ENCODE results near the gene CEACAM18. TPM values are rescaled to one million over a fixed set of nuclear protein-coding genes. Genes with fewer than 3 reads are reported as not detected.

Gene CEACAM18
- total and polyA plus RNA-seq, 2 donors (not counting 1 experiment from before 2014, with no cell fraction given): not detected

DNA sequence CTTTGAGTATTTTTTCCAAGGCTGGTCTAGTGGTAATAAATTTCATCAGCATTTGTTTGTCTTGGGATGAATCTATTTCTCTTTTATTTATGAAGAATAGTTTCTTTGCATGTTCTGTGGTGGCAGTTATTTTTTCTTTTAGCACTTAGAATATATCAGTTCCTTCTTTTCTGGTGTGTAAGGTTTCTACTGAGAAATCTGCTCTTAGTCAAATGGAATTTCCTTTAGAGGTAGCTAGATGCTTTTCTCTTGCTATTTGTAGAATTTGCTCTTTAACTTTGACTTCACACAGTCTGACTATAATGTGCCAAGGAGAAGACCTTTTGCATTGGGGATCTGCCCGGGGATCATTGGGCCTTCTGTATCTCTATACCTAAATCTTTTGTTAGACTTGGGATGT lies 57.2 kb downstream of the CEACAM18 start:
- Histone ChIP-seq H3K36me3 (replicated peaks in 1 of 2; ENCODE audit: control extremely low read depth in 1 of 2, control insufficient read depth in 1 of 2, extremely low read depth in 1 of 2, insufficient read depth in 2 of 2, low read length in 1 of 2) (no peaks in the 10 kb centered on the region), H3K4me2 (replicated peaks; ENCODE audit: low read depth, low read length, poor library complexity, severe bottlenecking) (peak overlapping the region; percentile 4), H3K9me3 (ENCODE audit: control extremely low read depth in 1 of 3, control insufficient read depth in 2 of 3, insufficient read depth in 1 of 3, low read length in 2 of 3) (peaks cover 0 to 4% (median 0%) of the 10 kb centered on the region in 3 donors), H3K27me3 (replicated peaks in 1 of 4; ENCODE audit: control extremely low read depth in 1 of 4, control insufficient read depth in 3 of 4, insufficient read depth in 4 of 4, low read length in 3 of 4) (no peaks in the 10 kb centered on the region), H4K20me1 (ENCODE audit: control insufficient read depth, insufficient read depth, low read length, poor library complexity, severe bottlenecking) (no peaks in the 10 kb centered on the region), H3K4me3 (ENCODE audit: control extremely low read depth in 1 of 5, extremely low read depth in 1 of 5, insufficient read depth in 1 of 5, low read depth in 2 of 5, low read length in 4 of 5) (peak overlapping the region in 1 of 5 experiments; percentile 0), H3K27ac (ENCODE audit: low read length in 2 of 2) (no peak overlapping the region), H3K4me1 (ENCODE audit: control insufficient read depth in 2 of 2, insufficient read depth in 2 of 2, low read length in 2 of 2) (peaks cover 19 to 25% of the 10 kb centered on the region in 2 donors), H3K79me2 (ENCODE audit: control insufficient read depth, insufficient read depth, low read length) (peaks cover 5% of the 10 kb centered on the region), H3K9ac (ENCODE audit: low read length) (no peak overlapping the region), H2AFZ (ENCODE audit: insufficient read depth, low read depth, low read length, poor library complexity, severe bottlenecking) (no peak overlapping the region)
- Mint-ChIP-seq H3K4me3 (peak overlapping the region; percentile 23), H3K27ac (peak overlapping the region; percentile 84), H3K9me3 (ENCODE audit: insufficient read depth) (no peaks in the 10 kb centered on the region), H3K4me1 (peaks cover 48% of the 10 kb centered on the region), H3K27me3 (peaks cover 4% of the 10 kb centered on the region)
- no peak for TF ChIP-seq CTCF (IDR thresholded peaks at IDR 0.05)
- TF ChIP-seq EZH2 (IDR thresholded peaks at IDR 0.05; ENCODE audit: borderline replicate concordance, insufficient read depth, low read depth, low read length, poor library complexity, severe bottlenecking): no peak
- intact Hi-C loops (cut with micrococcal nuclease): loop anchor here (1.0 kb wide), 1 partner anchor 11 kb away; no protein-coding TSS in a partner anchor
- POLR2A ChIA-PET: no interaction called here
- CTCF ChIA-PET: interaction anchor here (1.0 to 1.8 kb wide), 4 partner anchors 21 to 121 kb away, joined by 3 to 5 read pairs (median 4); no protein-coding TSS in a partner anchor
- ATAC-seq (ENCODE audit: low read depth) (no peak), DNase-seq (no peak)
- no CpG with 5 or more reads among the region's 1 CpG for WGBS (ENCODE audit: insufficient coverage)

GRCh38 chr19:51539821-51540366 lies 61.6 kb downstream of the CEACAM18 start:
- H3K9ac ChIP-seq (ENCODE audit: low read length): no peak overlapping the region
- POLR2A ChIA-PET: no interaction called here
- H2AFZ ChIP-seq (ENCODE audit: insufficient read depth, low read depth, low read length, poor library complexity, severe bottlenecking): no peak overlapping the region
- CTCF ChIA-PET: interaction anchor here (0.8 to 1.0 kb wide), 3 partner anchors 8 to 117 kb away, joined by 3 to 4 read pairs (median 3); no protein-coding TSS in a partner anchor
- no peak overlapping the region for H3K27ac ChIP-seq (ENCODE audit: low read length in 2 of 2)
- DNase-seq (no peak), ATAC-seq (ENCODE audit: low read depth) (no peak)
- no peaks in the 10 kb centered on the region for H4K20me1 ChIP-seq (ENCODE audit: control insufficient read depth, insufficient read depth, low read length, poor library complexity, severe bottlenecking)
- H3K9me3 ChIP-seq (ENCODE audit: control extremely low read depth in 1 of 3, control insufficient read depth in 2 of 3, insufficient read depth in 1 of 3, low read length in 2 of 3): peaks cover 0 to 4% (median 0%) of the 10 kb centered on the region in 3 donors
- no peaks in the 10 kb centered on the region for H3K36me3 ChIP-seq (replicated peaks in 1 of 2; ENCODE audit: control extremely low read depth in 1 of 2, control insufficient read depth in 1 of 2, extremely low read depth in 1 of 2, insufficient read depth in 2 of 2, low read length in 1 of 2)
- 100% methylated on average over 3 of the region's 4 CpGs for WGBS (ENCODE audit: insufficient coverage)
- intact Hi-C loops (cut with micrococcal nuclease): no loop called here
- no peak overlapping the region for H3K4me3 ChIP-seq (ENCODE audit: control extremely low read depth in 1 of 5, extremely low read depth in 1 of 5, insufficient read depth in 1 of 5, low read depth in 2 of 5, low read length in 4 of 5)
- no peaks in the 10 kb centered on the region for H3K9me3 Mint-ChIP-seq (ENCODE audit: insufficient read depth)
- H3K79me2 ChIP-seq (ENCODE audit: control insufficient read depth, insufficient read depth, low read length): no peaks in the 10 kb centered on the region
- peaks cover 9 to 12% of the 10 kb centered on the region in 2 donors for H3K4me1 ChIP-seq (ENCODE audit: control insufficient read depth in 2 of 2, insufficient read depth in 2 of 2, low read length in 2 of 2)
- peaks cover 4% of the 10 kb centered on the region for H3K27me3 Mint-ChIP-seq
- H3K27ac Mint-ChIP-seq: no peak overlapping the region
- no peak overlapping the region for H3K4me3 Mint-ChIP-seq
- H3K27me3 ChIP-seq (replicated peaks in 1 of 4; ENCODE audit: control extremely low read depth in 1 of 4, control insufficient read depth in 3 of 4, insufficient read depth in 4 of 4, low read length in 3 of 4): no peaks in the 10 kb centered on the region
- H3K4me2 ChIP-seq (replicated peaks; ENCODE audit: low read depth, low read length, poor library complexity, severe bottlenecking): no peak overlapping the region
- peaks cover 40% of the 10 kb centered on the region for H3K4me1 Mint-ChIP-seq
- no peak for TF ChIP-seq CTCF (IDR thresholded peaks at IDR 0.05)

Measured in B cell (primary cell).